SK-N-SH (cell line): ENCODE data around the gene CERS6. TPM values are rescaled to one million over a fixed set of nuclear protein-coding genes. Genes with fewer than 3 reads are reported as not detected.

Source experiments
- CTCF ChIA-PET: fragments of 300-600, 350-600 bp; formaldehyde crosslinking; extraction: SDS; loops from one replicate; lab custom pipeline; 2021; lab: Yijun Ruan, JAX
- POLR2A ChIA-PET: fragments of 350-600 bp; sonication (Branson Sonifier 250); formaldehyde crosslinking; extraction: SDS; loops from one replicate; lab custom pipeline; 2020; ENCODE audit warnings: antibody characterized with exemption, inconsistent platforms; lab: Yijun Ruan, JAX
- DNase-seq: peaks from one replicate; pipeline ENCODE4 v3.0.0; 2012
- H2AFZ ChIP-seq: fragments of 200-600 bp; sonication (generic); 2 replicates; pipeline ENCODE4 v1.8.1; 2016; ENCODE audit warnings: antibody characterized with exemption, mild to moderate bottlenecking, low read depth
- H3F3A ChIP-seq: fragments of 200-600 bp; sonication (generic); replicated peaks from 2 replicates; pipeline ENCODE3; 2016; ENCODE audit warnings: antibody characterized with exemption, mild to moderate bottlenecking; ENCODE audit not compliant: insufficient read depth
- H3K27ac ChIP-seq, 2 experiments: fragments of 200-500 bp in 1 of 2; fragments of 200-600 bp in 1 of 2; sonication (Bioruptor generic) in 1 of 2; sonication (generic), shearing (Covaris generic) in 1 of 2; 2 replicates each; pipeline versions ENCODE4 v1.5.1 to v1.6.1; 2014 to 2016; ENCODE audit warnings: low read depth in 2 of 2, inconsistent platforms in 1 of 2, low read length in 1 of 2, mild to moderate bottlenecking in 1 of 2, mixed read lengths in 1 of 2
- H3K27me3 ChIP-seq: fragments of 200-600 bp; sonication (generic), shearing (Covaris generic); 2 replicates; pipeline ENCODE4 v1.6.1; 2016; ENCODE audit warnings: mixed run types; ENCODE audit not compliant: insufficient read depth
- H3K36me3 ChIP-seq, 2 experiments: fragments of 200-500 bp in 1 of 2; fragments of 200-600 bp in 1 of 2; sonication (Bioruptor generic) in 1 of 2; sonication (generic) in 1 of 2; replicated peaks in 1 of 2; 2 replicates each; pipeline versions ENCODE3 to v1.5.1; 2014 to 2016; ENCODE audit warnings: low read length in 1 of 2, mild to moderate bottlenecking in 1 of 2; ENCODE audit not compliant: insufficient read depth in 2 of 2, control insufficient read depth in 1 of 2
- H3K4me1 ChIP-seq, 2 experiments: fragments of 200-500 bp in 1 of 2; fragments of 200-600 bp in 1 of 2; sonication (Bioruptor generic) in 1 of 2; sonication (generic), shearing (Covaris generic) in 1 of 2; 2 replicates each; pipeline versions ENCODE4 v1.5.1 to v1.6.1; 2014 to 2016; ENCODE audit warnings: low read depth in 1 of 2, low read length in 1 of 2, mixed run types in 1 of 2; ENCODE audit not compliant: insufficient read depth in 2 of 2, control insufficient read depth in 1 of 2
- H3K4me2 ChIP-seq: fragments of 200-600 bp; sonication (generic), shearing (Covaris generic); 2 replicates; pipeline ENCODE4 v1.6.1; 2017; ENCODE audit warnings: mixed run types
- H3K4me3 ChIP-seq, 2 experiments: fragments of 200-500 bp in 1 of 2; fragments of 200-600 bp in 1 of 2; sonication (Bioruptor generic) in 1 of 2; sonication (generic), shearing (Covaris generic) in 1 of 2; 2 replicates each; pipeline versions ENCODE4 v1.5.1 to v1.8.1; 2014 to 2016; ENCODE audit warnings: low read depth in 2 of 2, inconsistent platforms in 1 of 2, low read length in 1 of 2, mild to moderate bottlenecking in 1 of 2, mixed read lengths in 1 of 2, moderate library complexity in 1 of 2
- H3K79me2 ChIP-seq: fragments of 200-600 bp; sonication (generic); 2 replicates; pipeline ENCODE4 v1.8.1; 2017; ENCODE audit warnings: mild to moderate bottlenecking; ENCODE audit not compliant: insufficient read depth
- H3K9ac ChIP-seq: fragments of 200-600 bp; sonication (generic); 2 replicates; pipeline ENCODE4 v1.6.1; 2017; ENCODE audit warnings: mixed run types
- H3K9me2 ChIP-seq: fragments of 200-600 bp; sonication (generic); 2 replicates; pipeline ENCODE4 v1.6.1; 2017; ENCODE audit warnings: mixed run types
- H3K9me3 ChIP-seq: fragments of 200-600 bp; sonication (generic); 2 replicates; pipeline ENCODE4 v1.6.1; 2017; ENCODE audit warnings: mixed run types, mild to moderate bottlenecking, moderate library complexity
- H4K20me1 ChIP-seq: fragments of 200-600 bp; sonication (generic); 2 replicates; pipeline ENCODE4 v1.6.1; 2017; ENCODE audit warnings: mild to moderate bottlenecking, mixed run types; ENCODE audit not compliant: insufficient read depth
- EP300 ChIP-seq, 2 experiments: IDR thresholded peaks; 2 replicates each; pipeline versions ENCODE4 v1.4.0 to v1.6.1; 2012; ENCODE audit warnings: borderline replicate concordance in 1 of 2, low read depth in 1 of 2, low read length in 1 of 2
- EZH2phosphoT487 ChIP-seq: fragments of 200-600 bp; sonication (generic); IDR thresholded peaks from 2 replicates; pipeline ENCODE4 v1.6.1; 2017; ENCODE audit warnings: low read depth, mixed run types, mild to moderate bottlenecking, antibody characterized with exemption, moderate library complexity, borderline replicate concordance
- FOSL2 ChIP-seq: IDR thresholded peaks from 2 replicates; pipeline ENCODE4 v1.4.0; 2012; ENCODE audit warnings: low read depth, mild to moderate bottlenecking, moderate library complexity, borderline replicate concordance
- FOXJ3 ChIP-seq: sonication (generic); formaldehyde crosslinking; IDR thresholded peaks from 2 replicates; pipeline ENCODE4 v1.5.1; 2020; ENCODE audit warnings: mild to moderate bottlenecking, missing genetic modification reagents
- JUND ChIP-seq: IDR thresholded peaks from 2 replicates; pipeline ENCODE4 v1.4.0; 2012
- MXI1 ChIP-seq: IDR thresholded peaks from 2 replicates; pipeline ENCODE4 v1.6.1; 2012; ENCODE audit warnings: mild to moderate bottlenecking, low read depth, low read length, improper control_type of control experiment
- POLR2AphosphoS5 ChIP-seq: IDR thresholded peaks from 2 replicates; pipeline ENCODE4 v1.6.1; 2012; ENCODE audit warnings: low read depth, low read length
- RFX5 ChIP-seq: IDR thresholded peaks from 2 replicates; pipeline ENCODE4 v1.6.1; 2012; ENCODE audit warnings: mild to moderate bottlenecking, improper control_type of control experiment, low read length
- SIN3A ChIP-seq: IDR thresholded peaks from 2 replicates; pipeline ENCODE4 v1.6.1; 2012; ENCODE audit warnings: low read depth, mild to moderate bottlenecking, low read length, moderate library complexity, borderline replicate concordance
- TAF1 ChIP-seq: IDR thresholded peaks from 2 replicates; pipeline ENCODE4 v1.6.1; 2012; ENCODE audit warnings: low read depth, mild to moderate bottlenecking, low read length, moderate library complexity, borderline replicate concordance
- WGBS: methylation state at CpG from one replicate; pipeline ENCODE4 v1.1.6; 2017; ENCODE audit warnings: low lambda C conversion rate; 5-methylcytosine and 5-hydroxymethylcytosine counted together
- polyA plus RNA-seq, 3 experiments: library from polyadenylated mRNA; depleted of rRNA; stranded (reverse); fragments of >200 nt; gene quantifications; 2 replicates each; pipeline ENCODE4 v1.2.3, GENCODE V29; 2012
- TF ChIP-seq, protein P1 (sequence below): fragments of 150-350 bp; IDR thresholded peaks from 2 replicates; pipeline ENCODE4 v1.6.1; 2016; ENCODE audit warnings: mild to moderate bottlenecking, low read depth, low read length
- TF ChIP-seq, protein P2 (sequence below): IDR thresholded peaks from 2 replicates; pipeline ENCODE4 v1.6.1; 2012; ENCODE audit warnings: mild to moderate bottlenecking, low read depth, low read length, moderate library complexity
- TF ChIP-seq, protein P3 (sequence below): IDR thresholded peaks from 2 replicates; pipeline ENCODE4 v1.4.0; 2012; ENCODE audit warnings: low read depth, borderline replicate concordance
- TF ChIP-seq, protein P4 (sequence below): IDR thresholded peaks from 2 replicates; pipeline ENCODE4 v1.4.0; 2012; ENCODE audit warnings: low read depth, borderline replicate concordance
- TF ChIP-seq, protein P5 (sequence below): IDR thresholded peaks from 2 replicates; pipeline ENCODE4; 2012

Gene CERS6
- polyA plus RNA-seq, 1 of the 3 experiments (the other 2 are of a cell fraction), result 1.8 TPM

DNA sequence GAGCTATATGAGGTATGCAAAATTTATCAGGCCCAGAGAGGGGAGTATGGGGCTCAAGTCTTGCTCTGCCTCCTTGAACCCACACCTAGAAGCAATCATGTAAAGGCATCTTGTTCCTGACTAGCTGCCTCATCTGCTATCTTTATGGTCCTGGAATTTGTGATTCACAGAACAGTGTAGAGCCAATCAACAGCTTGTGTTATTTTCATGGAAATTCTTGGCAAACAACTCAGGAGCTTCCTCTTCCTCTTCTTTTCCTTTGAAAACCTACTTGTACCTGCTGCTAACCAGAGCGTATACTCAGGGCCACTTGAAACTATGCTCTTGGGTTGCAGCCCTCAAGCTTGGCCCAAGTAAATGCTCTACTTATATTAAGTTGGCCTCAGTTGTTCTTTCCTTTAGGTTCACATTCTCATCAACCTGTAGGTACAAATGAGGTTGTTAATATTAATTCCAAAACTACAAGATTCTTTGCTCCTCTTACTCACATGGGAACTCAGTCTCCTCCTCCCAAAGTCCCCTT is 342.9 kb downstream of the CERS6 start:
- Histone ChIP-seq H3K9me3 (no peaks in the 10 kb centered on the region), H3K27me3 (no peaks in the 10 kb centered on the region), H3K9ac (no peak overlapping the region), H3F3A (no peaks in the 10 kb centered on the region), H4K20me1 (no peaks in the 10 kb centered on the region), H3K4me2 (no peak overlapping the region), H2AFZ (no peak overlapping the region), H3K9me2 (no peaks in the 10 kb centered on the region), H3K27ac (no peak overlapping the region), H3K79me2 (no peaks in the 10 kb centered on the region), H3K4me3 (no peak overlapping the region), H3K36me3 (no peaks in the 10 kb centered on the region), H3K4me1 (peaks cover 0 to 2% of the 10 kb centered on the region in 2 experiments; a peak in 1 of 4 replicates)
- TF ChIP-seq, protein P1, sequence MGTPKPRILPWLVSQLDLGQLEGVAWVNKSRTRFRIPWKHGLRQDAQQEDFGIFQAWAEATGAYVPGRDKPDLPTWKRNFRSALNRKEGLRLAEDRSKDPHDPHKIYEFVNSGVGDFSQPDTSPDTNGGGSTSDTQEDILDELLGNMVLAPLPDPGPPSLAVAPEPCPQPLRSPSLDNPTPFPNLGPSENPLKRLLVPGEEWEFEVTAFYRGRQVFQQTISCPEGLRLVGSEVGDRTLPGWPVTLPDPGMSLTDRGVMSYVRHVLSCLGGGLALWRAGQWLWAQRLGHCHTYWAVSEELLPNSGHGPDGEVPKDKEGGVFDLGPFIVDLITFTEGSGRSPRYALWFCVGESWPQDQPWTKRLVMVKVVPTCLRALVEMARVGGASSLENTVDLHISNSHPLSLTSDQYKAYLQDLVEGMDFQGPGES, result no peak
- no peak for TF ChIP-seq FOXJ3 (CRISPR knock-in tag)
- POLR2A ChIA-PET, result no interaction called here
- DNase-seq, result no peak
- WGBS, result 100% methylated on average over 1 of the region's 1 CpG
- CTCF ChIA-PET, result no interaction called here

DNA sequence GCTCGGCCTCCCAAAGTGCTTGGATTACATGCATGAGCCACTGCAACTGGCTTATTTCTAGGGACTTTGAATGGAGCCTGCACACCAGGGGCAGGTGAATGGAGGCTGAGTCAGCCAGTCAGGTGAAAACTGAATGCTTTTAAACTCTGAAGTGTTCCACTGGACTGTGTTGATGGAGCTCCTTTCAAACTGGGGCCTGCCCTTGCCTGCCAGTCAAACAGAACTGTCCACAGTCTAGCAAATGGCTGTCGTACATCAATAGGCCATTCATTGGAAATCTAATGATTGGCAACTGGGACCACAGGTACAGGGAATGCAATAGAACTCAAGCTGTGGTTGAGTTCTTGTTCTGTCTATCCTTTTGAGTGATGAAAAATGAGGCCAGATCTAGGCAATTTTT is 345.4 kb downstream of the CERS6 start:
- no peak overlapping the region for H3K9ac ChIP-seq
- no peak overlapping the region for H3K4me3 ChIP-seq
- no peak overlapping the region for H2AFZ ChIP-seq
- no peaks in the 10 kb centered on the region for H3K9me2 ChIP-seq
- CTCF ChIA-PET, result interaction anchor here (1.5 kb wide), 1 partner anchor 455 kb away, joined by 3 read pairs; no protein-coding TSS in a partner anchor
- no peaks in the 10 kb centered on the region for H3K27me3 ChIP-seq
- H3K27ac ChIP-seq, result no peak overlapping the region
- peaks cover 0 to 2% of the 10 kb centered on the region in 2 experiments; a peak in 1 of 4 replicates for H3K4me1 ChIP-seq
- DNase-seq, result no peak
- H3K79me2 ChIP-seq, result no peaks in the 10 kb centered on the region
- WGBS, result 39% methylated on average over 2 of the region's 2 CpGs
- no peak overlapping the region for H3K4me2 ChIP-seq
- no peaks in the 10 kb centered on the region for H4K20me1 ChIP-seq
- no peaks in the 10 kb centered on the region for H3F3A ChIP-seq
- H3K36me3 ChIP-seq, result no peaks in the 10 kb centered on the region
- H3K9me3 ChIP-seq, result no peaks in the 10 kb centered on the region
- POLR2A ChIA-PET, result no interaction called here
- TF ChIP-seq SIN3A (no peak), FOSL2 (no peak), JUND (no peak), EP300 (IDR thresholded peaks at IDR 0.05; ENCODE audit: borderline replicate concordance in 1 of 2, low read depth in 1 of 2, low read length in 1 of 2) (no peak), RFX5 (no peak), POLR2AphosphoS5 (no peak), MXI1 (no peak), EZH2phosphoT487 (no peak), TAF1 (no peak)
- TF ChIP-seq, protein P2, sequence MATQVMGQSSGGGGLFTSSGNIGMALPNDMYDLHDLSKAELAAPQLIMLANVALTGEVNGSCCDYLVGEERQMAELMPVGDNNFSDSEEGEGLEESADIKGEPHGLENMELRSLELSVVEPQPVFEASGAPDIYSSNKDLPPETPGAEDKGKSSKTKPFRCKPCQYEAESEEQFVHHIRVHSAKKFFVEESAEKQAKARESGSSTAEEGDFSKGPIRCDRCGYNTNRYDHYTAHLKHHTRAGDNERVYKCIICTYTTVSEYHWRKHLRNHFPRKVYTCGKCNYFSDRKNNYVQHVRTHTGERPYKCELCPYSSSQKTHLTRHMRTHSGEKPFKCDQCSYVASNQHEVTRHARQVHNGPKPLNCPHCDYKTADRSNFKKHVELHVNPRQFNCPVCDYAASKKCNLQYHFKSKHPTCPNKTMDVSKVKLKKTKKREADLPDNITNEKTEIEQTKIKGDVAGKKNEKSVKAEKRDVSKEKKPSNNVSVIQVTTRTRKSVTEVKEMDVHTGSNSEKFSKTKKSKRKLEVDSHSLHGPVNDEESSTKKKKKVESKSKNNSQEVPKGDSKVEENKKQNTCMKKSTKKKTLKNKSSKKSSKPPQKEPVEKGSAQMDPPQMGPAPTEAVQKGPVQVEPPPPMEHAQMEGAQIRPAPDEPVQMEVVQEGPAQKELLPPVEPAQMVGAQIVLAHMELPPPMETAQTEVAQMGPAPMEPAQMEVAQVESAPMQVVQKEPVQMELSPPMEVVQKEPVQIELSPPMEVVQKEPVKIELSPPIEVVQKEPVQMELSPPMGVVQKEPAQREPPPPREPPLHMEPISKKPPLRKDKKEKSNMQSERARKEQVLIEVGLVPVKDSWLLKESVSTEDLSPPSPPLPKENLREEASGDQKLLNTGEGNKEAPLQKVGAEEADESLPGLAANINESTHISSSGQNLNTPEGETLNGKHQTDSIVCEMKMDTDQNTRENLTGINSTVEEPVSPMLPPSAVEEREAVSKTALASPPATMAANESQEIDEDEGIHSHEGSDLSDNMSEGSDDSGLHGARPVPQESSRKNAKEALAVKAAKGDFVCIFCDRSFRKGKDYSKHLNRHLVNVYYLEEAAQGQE, result no peak
- TF ChIP-seq, protein P3, sequence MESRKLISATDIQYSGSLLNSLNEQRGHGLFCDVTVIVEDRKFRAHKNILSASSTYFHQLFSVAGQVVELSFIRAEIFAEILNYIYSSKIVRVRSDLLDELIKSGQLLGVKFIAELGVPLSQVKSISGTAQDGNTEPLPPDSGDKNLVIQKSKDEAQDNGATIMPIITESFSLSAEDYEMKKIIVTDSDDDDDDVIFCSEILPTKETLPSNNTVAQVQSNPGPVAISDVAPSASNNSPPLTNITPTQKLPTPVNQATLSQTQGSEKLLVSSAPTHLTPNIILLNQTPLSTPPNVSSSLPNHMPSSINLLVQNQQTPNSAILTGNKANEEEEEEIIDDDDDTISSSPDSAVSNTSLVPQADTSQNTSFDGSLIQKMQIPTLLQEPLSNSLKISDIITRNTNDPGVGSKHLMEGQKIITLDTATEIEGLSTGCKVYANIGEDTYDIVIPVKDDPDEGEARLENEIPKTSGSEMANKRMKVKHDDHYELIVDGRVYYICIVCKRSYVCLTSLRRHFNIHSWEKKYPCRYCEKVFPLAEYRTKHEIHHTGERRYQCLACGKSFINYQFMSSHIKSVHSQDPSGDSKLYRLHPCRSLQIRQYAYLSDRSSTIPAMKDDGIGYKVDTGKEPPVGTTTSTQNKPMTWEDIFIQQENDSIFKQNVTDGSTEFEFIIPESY, result no peak
- TF ChIP-seq, protein P4, sequence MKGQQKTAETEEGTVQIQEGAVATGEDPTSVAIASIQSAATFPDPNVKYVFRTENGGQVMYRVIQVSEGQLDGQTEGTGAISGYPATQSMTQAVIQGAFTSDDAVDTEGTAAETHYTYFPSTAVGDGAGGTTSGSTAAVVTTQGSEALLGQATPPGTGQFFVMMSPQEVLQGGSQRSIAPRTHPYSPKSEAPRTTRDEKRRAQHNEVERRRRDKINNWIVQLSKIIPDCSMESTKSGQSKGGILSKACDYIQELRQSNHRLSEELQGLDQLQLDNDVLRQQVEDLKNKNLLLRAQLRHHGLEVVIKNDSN, result no peak
- TF ChIP-seq, protein P5, sequence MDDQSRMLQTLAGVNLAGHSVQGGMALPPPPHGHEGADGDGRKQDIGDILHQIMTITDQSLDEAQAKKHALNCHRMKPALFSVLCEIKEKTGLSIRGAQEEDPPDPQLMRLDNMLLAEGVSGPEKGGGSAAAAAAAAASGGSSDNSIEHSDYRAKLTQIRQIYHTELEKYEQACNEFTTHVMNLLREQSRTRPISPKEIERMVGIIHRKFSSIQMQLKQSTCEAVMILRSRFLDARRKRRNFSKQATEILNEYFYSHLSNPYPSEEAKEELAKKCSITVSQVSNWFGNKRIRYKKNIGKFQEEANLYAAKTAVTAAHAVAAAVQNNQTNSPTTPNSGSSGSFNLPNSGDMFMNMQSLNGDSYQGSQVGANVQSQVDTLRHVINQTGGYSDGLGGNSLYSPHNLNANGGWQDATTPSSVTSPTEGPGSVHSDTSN, result no peak
- TF ChIP-seq, protein P1, result no peak
